Kidney capillary endothelial cell (primary cell): Measurements from ENCODE around the gene MYO7A.
"Not testable (repeated sequence)": the region's sequence is repeated elsewhere in the genome, so short reads cannot be mapped to it uniquely, and the experiment has no call there.

Experiments
- DNase-seq: peaks from one replicate; pipeline ENCODE4 v3.0.0-alpha.2; 2018; ENCODE audit warnings: low spot score

Gene MYO7A

DNA sequence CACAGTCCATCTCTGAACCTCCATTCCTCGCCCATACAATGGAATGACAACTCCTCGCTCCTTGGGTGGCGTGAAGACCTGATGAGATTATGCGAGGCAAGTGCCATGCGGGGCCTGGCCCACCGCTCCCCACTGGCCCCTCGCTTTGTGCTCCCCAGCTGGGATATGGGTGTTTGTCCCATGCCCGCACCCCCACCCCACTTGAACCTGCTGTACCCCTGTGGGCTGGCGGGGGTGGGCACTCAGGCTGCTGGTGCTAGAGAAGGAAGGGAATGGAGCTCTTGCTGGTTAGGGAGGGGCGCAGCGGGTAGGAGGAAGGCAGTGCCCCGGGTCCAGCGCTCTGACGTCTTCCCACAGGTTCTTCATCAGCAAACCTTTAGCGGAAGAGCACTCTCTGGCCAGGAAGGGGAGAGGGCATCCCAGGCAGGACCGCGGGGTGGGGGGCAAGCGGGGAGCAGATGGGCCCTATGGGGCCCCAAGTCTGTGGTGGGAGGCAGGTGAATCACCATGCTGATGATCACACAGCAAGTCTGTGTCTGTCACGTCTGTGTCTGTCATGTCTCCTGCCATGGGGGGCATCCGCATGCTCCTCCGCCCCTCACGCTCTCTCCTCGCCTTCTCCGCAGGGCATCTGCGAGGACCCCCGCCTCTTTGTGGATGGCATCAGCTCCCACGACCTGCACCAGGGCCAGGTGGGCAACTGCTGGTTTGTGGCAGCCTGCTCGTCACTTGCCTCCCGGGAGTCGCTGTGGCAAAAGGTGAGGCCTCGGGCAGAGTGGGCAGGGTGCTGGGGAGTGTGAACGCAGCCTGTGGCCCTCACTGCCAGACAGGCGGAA, 34.8 kb upstream of the MYO7A start:
- DNase-seq = no peak

DNA sequence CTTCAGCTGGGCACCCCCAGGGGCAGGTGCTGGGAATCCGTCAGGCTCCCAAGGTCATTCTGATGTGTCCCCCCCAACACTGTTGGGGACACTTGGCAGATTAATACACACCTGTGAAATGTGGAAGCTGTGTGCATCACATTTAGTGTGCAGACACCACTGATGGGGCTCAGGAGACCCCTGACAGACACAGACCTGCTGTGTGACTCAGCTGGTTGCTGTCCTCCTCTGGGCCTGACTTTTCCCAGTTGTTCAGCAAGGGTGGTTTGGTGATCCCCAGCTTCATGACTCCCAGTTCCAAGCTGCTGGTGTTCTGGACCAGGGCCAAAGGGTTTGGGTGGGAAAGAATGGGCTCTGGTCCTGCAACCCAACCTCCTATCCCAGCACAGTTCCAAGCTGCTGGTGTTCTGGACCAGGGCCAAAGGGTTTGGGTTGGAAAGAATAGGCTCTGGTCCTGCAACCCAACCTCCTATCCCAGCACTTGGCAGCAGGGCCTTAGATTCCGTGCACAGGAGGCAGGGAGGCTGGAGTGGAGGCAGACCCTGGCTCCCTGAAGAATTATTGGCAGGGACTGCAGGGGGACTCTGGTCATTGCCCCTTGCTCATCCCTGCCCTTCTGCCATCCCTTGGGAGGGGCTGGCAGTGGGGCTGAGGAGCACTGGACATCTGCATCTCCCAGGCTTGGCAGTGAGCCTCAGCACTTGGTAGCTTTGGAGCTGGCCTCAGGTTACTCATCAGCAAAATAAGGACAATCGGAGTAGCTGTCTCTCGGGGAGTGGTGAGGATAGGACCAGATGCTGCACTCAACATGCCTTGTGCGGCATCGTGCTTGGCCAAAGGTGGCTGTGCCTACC, 33.8 kb upstream of the MYO7A start:
- DNase-seq = no peak

DNA sequence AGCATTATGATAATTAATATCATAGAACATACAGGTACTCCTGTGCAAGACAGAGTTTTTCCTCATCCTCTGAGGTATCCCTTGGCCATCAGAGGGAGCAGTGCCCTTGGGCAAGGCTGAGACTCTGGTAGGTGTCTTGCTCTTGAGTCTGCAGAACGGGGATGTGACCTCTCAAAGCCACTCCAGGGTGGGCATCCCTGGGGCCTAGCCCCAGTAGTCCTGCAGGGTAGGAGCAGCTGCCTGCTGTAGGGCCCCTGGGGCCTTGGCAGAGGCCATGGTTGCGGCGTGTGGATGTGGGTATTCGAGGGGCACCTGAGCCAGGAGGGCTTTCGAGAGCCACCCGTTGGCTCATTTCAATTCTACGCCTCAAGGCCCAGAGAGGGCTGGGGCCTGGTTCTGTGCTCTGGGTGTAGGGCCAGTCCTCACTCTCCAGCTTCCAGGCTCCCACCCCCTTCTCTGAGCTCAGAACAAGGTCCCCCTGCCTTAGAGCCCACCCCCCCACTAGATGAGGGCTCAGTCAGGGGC, 33.1 kb upstream of the MYO7A start:
- no peak for DNase-seq

- DNase-seq = no peak
These were observed 32.2 kb upstream of the MYO7A start for GRCh38 chr11:77095551-77096490.

GRCh38 chr11:77096591-77097019, 31.4 kb upstream of the MYO7A start:
- DNase-seq = no peak

- not testable (repeated sequence) for DNase-seq
These were observed 30.9 kb upstream of the MYO7A start for GRCh38 chr11:77097180-77097579.

DNA sequence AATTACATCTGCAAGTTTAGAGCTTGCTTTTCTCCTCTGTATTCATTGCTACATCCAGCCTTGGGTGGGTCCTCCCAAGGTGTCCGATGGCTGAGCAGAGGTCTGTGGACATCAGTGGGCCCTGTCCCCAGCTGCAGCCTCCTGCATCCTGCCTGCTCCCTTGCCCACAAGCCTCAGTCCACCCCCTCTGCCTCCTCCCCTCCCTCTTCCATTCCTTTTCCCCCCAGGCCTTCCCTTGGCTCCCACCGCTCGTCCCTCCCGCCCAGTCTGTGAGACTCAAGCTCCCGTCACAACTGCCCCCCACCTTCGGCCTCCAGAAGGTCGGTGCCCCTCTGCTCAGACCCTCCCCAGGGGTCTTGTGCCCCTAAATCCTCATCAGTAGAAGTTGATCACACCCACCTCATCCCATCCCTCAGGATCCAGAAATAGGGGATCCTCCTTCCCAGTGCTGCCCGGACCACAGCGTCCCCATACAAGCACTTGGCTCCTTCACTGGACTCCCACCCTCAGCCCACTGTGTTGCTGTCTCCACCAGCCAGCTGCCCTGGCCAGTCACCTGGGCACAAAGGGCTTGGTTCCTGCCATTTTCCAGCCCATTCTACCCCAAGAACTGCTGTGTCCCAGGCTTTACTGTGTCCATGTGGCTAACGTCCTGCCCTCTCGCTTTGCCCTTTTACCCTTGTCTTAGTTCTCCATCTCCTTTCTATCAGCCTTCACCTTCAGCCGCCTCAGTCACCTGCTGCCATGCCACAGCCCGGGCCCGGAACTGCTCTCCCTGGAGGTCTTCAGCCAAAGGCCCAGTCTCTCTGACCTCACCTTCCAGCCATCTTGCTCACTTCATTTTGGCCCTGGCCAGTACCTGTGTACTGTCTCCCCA, 27.6 kb upstream of the MYO7A start:
- no peak for DNase-seq

GRCh38 chr11:77101043-77101537, 27.0 kb upstream of the MYO7A start:
- peak; percentile 38 for DNase-seq

GRCh38 chr11:77102246-77103210, 25.5 kb upstream of the MYO7A start, which contains the start of gene OMP:
Gene OMP, plus strand, starts transcription at chr11:77102840. Its CDS starts 0 bp downstream, at chr11:77102840.
- DNase-seq = no peak

DNA sequence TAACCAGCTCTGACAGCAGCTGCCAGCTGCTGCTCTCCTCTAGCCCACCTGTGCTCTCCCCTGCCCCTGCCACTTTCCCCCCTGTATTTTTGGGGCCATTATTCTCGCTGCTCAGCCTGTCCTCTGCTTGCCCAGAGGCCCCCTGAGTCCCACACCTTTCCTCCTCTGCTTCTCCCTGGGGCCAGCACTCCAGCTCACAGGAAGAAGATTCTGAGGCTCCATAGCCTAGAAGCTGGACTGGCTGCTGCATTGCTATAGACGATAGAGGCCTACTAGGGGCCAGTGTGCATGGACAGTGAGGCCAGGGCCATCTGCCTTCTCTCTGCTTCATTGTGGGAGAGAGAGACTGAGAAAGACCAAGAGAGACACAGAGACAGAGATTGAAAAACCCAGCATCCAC, 24.7 kb upstream of the MYO7A start:
- no peak for DNase-seq

- no peak for DNase-seq
These were observed 23.3 kb upstream of the MYO7A start for GRCh38 chr11:77104727-77105126.

GRCh38 chr11:77106321-77106720, 21.7 kb upstream of the MYO7A start:
- no peak for DNase-seq

GRCh38 chr11:77106759-77107158, 21.3 kb upstream of the MYO7A start:
- no peak for DNase-seq

GRCh38 chr11:77107950-77108349, 20.1 kb upstream of the MYO7A start:
- no peak for DNase-seq

DNA sequence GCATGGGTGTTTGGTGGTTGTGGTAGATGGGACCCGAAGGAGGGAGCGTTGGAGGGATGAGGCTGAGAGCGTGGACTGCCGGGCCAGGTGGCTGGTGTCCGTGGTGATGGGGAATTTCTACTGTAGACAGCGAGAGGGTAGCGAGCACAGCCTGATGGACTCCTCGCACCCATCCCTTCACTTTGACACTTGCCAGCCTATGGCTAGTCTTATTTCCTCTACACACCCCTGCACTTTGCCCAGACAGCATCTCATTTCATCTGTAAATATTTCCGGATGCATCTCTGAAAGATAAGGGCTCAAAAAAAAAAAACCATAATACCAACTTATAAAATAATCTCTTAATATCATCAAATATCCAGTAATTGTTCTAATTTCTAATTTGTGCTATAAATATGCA, 19.6 kb upstream of the MYO7A start:
- no peak for DNase-seq

DNA sequence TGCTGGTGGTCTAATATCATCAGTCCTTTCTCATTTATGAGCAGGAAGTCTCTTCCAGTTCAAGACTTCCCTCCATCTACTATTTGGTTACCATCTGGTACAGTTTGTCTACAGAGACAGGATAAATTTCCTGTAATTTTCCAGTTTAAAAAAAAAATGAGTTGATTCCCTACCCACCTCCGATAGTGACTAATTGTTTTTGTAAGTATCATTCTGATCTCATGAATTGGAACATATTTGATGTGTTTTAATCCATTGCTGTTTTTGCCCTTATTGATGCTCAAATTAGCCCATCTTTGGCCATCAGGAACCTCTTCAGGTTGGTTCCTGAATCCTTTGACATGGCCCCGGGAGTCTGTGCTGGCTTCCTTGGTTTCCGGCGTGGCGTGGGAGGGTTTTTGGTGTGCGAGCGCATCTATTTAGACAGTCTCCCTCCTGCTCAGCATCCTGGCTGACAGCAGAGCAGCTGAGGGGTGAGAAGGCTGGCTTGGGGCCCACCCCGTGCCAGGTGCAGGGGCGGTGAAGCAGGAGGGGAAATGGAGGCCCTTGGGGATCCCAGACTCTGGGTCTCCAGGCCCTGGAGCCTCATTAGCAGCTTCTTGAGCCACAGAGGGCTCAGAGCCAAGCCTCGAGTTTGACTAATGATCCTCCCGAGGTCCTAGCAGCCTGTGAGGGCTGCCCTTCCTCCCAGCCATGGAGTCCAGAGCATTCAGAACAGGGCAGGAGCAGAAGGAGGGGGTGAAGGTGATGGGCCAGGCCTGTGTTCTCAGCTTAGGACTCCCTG, 18.6 kb upstream of the MYO7A start:
- DNase-seq = no peak

GRCh38 chr11:77110836-77111235, 17.2 kb upstream of the MYO7A start:
- no peak for DNase-seq

DNA sequence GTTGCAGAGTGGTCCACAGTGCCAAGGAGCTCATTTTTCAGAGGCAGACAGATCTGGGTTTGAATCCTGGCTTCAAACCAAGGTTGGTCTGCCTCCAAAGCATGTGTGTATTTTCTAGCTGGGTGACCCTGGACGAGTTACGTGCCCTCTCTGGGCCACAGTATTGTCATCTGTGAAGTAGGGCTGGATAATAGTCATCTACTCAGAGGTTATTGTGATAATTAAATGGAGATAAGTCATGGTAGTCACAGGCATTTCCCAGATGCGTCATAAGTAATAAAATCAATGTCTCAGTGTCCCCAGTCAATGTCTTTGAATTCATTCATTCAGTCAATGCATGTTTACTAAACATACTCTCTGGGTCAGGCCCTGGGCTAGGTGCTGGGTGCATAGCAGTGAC, 16.8 kb upstream of the MYO7A start:
- no peak for DNase-seq
